HG03060 (cell line): Measurements from ENCODE around the gene TEPSIN.

ENCODE experiments used
- ATAC-seq: cut with Tn5 transposase; IDR thresholded peaks from one replicate; pipeline ENCODE4 v1.9.1; 2021; ENCODE audit warnings: low read depth, moderate number of reproducible peaks; ENCODE audit not compliant: unreplicated experiment

TEPSIN gene

GRCh38 chr17:81271226-81271625 lies 32.4 kb upstream of the TEPSIN start:
- ATAC-seq, result no peak

- ATAC-seq, result no peak
Observed at GRCh38 chr17:81270279-81270678, 31.4 kb upstream of the TEPSIN start.

GRCh38 chr17:81267390-81268067 lies 28.7 kb upstream of the TEPSIN start:
- ATAC-seq, result no peak

GRCh38 chr17:81265576-81265975 lies 26.7 kb upstream of the TEPSIN start:
- ATAC-seq, result no peak

GRCh38 chr17:81264640-81265039 lies 25.8 kb upstream of the TEPSIN start:
- ATAC-seq, result no peak

- no peak for ATAC-seq
Observed at GRCh38 chr17:81263371-81264181, 24.7 kb upstream of the TEPSIN start.

DNA sequence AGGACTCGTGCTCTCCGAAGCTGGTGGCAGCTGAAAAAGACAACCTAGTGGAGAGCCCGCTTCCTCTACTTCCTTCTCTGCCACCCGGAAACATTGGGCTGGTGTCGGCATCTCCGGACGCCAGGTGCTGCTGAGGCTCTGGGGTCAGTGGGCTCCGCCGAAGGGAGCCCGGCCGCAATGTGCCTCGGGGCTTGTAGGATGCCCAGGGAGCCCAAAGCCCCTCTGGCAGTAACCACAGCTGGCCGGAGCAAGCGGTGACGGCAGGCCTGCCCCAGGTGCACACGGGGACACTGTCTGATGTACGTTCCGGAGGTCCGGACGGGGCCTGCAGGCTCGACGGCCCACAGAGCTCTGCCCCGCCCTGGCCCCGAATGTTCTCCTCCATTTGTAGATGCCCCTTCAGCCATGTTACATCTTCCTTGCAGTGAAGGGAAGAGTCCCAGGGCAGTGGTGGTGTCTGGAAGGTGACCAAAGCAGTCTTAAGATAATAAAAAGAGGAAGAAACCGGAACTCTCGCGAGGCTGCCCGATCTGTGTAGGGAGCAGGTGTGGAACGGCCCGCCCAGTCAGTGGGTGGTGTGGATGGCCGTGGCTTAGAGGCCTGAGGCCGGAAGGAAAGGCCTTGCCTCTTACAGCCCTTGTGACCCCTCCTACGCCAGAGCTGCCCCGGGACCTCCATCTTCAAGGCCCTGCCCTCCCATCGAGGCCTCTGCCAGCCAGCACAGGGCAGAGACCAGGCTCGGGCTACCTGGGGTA lies 22.9 kb upstream of the TEPSIN start:
- no peak for ATAC-seq

- ATAC-seq, result no peak
Observed at GRCh38 chr17:81261096-81261495, 22.2 kb upstream of the TEPSIN start.

GRCh38 chr17:81260641-81261040 lies 21.8 kb upstream of the TEPSIN start:
- no peak for ATAC-seq

GRCh38 chr17:81260171-81260570 lies 21.3 kb upstream of the TEPSIN start:
- no peak for ATAC-seq

DNA sequence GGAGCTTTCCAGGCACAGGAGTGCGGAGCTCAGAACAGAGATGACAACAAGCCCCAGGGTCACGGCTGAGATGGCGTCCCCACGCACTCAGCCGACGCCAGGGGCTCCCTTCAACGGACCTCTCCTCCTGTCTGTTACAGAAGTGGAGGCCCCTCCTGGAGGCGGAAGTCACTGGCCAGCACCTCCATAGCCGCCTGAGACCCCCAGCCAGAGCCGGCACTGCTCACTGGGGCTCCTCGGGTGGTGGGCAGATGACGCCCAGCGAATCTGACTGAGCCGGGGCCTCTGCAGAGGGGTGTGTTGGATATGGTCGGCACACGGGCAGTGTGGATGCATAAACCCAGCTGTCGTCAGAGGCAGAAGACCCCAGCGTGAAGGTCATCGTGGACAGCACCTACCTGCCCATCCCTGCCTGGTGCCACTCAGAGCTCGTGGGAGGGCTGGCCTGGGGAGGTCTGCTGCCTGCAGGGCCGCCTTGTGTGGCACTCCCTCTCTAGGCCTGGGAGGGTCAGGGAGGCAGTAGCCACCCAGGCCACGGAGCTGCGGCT lies 20.3 kb upstream of the TEPSIN start:
- ATAC-seq, result no peak

DNA sequence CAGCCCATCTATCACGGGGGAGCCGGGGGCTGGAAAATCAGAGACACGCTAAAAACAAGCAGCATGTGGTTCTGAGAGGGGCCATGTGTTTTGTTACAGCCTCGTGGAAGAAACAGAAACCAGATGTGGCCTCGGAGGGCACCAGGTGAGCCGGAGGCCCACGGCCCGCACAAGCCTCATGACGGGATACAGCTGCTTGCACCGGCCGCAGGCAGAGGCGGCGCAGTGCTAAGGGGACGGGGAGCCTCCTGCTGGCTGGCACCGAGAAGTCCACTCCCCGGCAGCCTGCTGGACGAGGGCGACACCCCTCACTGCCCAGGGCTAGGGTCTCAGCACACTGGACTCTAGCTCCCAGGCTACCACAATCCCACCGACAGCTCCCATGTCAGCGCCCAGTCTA lies 19.4 kb upstream of the TEPSIN start:
- ATAC-seq, result no peak

GRCh38 chr17:81257533-81257932 lies 18.7 kb upstream of the TEPSIN start:
- ATAC-seq, result no peak

DNA sequence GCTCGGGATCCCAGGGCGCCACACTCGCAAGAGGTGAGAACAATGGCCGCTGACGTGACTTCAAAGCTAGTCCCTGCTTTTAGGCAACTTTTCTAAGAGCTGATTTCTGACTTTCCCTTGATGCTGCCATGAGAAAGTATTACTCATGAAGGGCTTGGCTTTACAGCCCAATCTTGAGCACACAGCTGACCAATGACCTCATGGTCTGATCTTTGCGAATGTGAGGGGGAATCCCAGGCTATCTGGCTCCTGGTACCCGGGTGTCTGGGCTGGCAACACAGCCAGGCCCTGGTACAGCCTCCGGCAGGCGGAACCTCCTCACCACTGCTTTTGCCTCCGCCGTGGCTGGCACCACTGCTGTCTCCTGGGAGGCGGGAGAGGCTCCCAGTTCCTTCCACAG lies 17.8 kb upstream of the TEPSIN start:
- ATAC-seq, result no peak

- no peak for ATAC-seq
Observed at GRCh38 chr17:81254955-81255717, 16.3 kb upstream of the TEPSIN start.

DNA sequence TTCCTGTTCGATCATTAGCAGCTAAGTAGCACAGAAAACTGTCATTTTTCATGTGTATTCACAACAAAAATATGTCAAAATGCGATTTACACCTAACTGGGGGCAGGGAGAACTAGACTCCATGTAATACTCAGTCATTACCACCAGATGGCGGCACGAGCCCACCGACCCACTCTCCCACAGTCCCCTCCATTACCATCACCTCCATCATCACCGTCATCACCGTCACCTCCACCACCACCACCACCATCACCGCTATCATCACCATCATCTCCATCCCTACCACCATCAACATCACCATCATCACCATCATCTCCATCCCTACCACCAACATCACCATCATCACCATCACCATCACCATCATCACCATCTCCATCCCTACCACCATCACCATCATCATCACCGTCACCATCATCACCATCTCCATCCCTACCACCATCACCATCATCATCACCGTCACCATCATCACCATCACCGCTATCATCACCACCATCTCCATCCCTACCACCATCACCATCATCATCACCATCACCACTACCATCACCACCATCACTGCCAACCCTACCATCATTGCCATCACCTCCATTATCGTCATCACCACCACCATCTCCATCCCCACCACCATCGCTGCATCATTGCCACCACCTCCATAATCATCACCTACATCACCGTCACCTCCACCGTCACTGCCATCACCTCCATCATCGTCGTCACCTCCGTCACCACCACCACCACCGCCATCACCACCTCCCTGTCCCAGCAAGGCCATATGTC lies 14.7 kb upstream of the TEPSIN start:
- no peak for ATAC-seq

- no peak for ATAC-seq
Observed at GRCh38 chr17:81252987-81253329, 14.1 kb upstream of the TEPSIN start.

- no peak for ATAC-seq
Observed at GRCh38 chr17:81252326-81252986, 13.6 kb upstream of the TEPSIN start.

- ATAC-seq, result no peak
Observed at GRCh38 chr17:81251709-81252301, 12.9 kb upstream of the TEPSIN start.
